ENCODE measurements around the gene LDHA. TPM values are rescaled to one million over a fixed set of nuclear protein-coding genes. Genes with fewer than 3 reads are reported as not detected.

The LDHA gene
- total and polyA plus RNA-seq, 2 of the 13 experiments (the other 11 are each of a cell fraction or from before 2014, with no cell fraction given), result 805 to 1,547 TPM

DNA sequence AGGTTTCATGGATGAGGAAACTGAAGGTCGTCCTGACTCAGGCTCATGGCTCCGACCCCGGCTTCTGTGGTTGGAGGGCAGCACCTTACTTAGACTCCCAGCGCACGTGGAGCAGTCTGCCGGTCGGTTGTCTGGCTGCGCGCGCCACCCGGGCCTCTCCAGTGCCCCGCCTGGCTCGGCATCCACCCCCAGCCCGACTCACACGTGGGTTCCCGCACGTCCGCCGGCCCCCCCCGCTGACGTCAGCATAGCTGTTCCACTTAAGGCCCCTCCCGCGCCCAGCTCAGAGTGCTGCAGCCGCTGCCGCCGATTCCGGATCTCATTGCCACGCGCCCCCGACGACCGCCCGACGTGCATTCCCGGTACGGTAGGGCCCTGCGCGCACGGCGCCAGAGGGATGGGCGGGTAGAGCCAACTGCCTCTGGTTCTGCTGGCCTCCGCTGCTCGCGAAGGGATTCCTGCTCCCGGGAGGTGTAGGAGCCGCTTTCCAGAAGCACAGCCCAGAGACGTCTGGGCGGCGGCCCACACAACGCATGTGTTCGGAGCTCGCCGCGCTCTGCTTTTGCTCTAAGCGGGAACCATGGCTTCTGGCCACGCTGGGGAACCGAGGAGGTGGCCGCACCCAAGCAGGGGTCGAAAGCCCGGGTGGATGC, at the start of gene LDHA (continued):
- TF ChIP-seq, protein P1, sequence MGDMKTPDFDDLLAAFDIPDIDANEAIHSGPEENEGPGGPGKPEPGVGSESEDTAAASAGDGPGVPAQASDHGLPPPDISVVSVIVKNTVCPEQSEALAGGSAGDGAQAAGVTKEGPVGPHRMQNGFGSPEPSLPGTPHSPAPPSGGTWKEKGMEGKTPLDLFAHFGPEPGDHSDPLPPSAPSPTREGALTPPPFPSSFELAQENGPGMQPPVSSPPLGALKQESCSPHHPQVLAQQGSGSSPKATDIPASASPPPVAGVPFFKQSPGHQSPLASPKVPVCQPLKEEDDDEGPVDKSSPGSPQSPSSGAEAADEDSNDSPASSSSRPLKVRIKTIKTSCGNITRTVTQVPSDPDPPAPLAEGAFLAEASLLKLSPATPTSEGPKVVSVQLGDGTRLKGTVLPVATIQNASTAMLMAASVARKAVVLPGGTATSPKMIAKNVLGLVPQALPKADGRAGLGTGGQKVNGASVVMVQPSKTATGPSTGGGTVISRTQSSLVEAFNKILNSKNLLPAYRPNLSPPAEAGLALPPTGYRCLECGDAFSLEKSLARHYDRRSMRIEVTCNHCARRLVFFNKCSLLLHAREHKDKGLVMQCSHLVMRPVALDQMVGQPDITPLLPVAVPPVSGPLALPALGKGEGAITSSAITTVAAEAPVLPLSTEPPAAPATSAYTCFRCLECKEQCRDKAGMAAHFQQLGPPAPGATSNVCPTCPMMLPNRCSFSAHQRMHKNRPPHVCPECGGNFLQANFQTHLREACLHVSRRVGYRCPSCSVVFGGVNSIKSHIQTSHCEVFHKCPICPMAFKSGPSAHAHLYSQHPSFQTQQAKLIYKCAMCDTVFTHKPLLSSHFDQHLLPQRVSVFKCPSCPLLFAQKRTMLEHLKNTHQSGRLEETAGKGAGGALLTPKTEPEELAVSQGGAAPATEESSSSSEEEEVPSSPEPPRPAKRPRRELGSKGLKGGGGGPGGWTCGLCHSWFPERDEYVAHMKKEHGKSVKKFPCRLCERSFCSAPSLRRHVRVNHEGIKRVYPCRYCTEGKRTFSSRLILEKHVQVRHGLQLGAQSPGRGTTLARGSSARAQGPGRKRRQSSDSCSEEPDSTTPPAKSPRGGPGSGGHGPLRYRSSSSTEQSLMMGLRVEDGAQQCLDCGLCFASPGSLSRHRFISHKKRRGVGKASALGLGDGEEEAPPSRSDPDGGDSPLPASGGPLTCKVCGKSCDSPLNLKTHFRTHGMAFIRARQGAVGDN (CRISPR knock-in tag; IDR thresholded peaks at IDR 0.05), result peak; percentile 100
- TF ChIP-seq ZSCAN22 (CRISPR knock-in tag; IDR thresholded peaks at IDR 0.05) (no peak), ZNF598 (CRISPR knock-in tag; IDR thresholded peaks at IDR 0.05; ENCODE audit: borderline replicate concordance) (peak; percentile 94; the same call in 1 of the 2 replicates), HES4 (CRISPR knock-in tag; IDR thresholded peaks at IDR 0.05; ENCODE audit: borderline replicate concordance) (peak; percentile 97), ZBTB25 (CRISPR knock-in tag; IDR thresholded peaks at IDR 0.05) (peak; percentile 89), NCOA5 (CRISPR knock-in tag; IDR thresholded peaks at IDR 0.05) (no peak), SNAPC2 (CRISPR knock-in tag; IDR thresholded peaks at IDR 0.05) (peak; percentile 50; the same call in 1 of the 2 replicates), ZNF383 (CRISPR knock-in tag; IDR thresholded peaks at IDR 0.05; ENCODE audit: borderline replicate concordance) (no peak), TSC22D2 (CRISPR knock-in tag; IDR thresholded peaks at IDR 0.05; ENCODE audit: borderline replicate concordance) (0 out of 2 replicates have a peak, but pooled peaks have one; percentile 73), BATF2 (CRISPR knock-in tag; IDR thresholded peaks at IDR 0.05) (peak; percentile 95), ZNF615 (CRISPR knock-in tag; IDR thresholded peaks at IDR 0.05; ENCODE audit: borderline replicate concordance) (peak; percentile 99), AGO1 (IDR thresholded peaks at IDR 0.05; ENCODE audit: low read depth, low read length, poor library complexity, severe bottlenecking) (peak; percentile 87), ZBTB40 (IDR thresholded peaks at IDR 0.05) (no peak), ZBTB40 (CRISPR knock-in tag; IDR thresholded peaks at IDR 0.05) (peak; percentile 94)
